Cerebellar cortex (tissue), 1 donor: ENCODE measurements around the gene C20orf144.

Source experiments
- DNase-seq: peaks from one replicate; pipeline ENCODE4 v3.0.0-alpha.2; 2015; ENCODE audit warnings: low spot score

Gene C20orf144

DNA sequence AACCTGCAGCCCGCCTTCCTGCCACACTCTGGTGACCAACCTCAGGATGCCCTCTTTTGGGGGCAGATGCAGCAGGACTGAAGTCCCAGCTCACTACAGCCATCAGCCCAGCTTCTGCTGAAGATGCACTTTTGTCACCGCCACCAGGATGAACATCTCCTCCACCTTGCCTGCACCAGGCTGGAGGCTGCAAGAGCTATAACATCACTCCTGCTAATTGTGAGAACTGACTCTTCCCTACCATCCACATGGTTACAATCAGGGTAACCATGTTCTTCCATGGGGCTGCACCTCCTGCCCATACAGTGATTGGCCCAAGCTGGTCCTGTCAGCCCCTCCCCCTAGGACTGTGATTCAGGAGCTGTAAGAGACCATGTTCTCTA, 2.6 kb downstream of the C20orf144 start:
- DNase-seq = peak; percentile 45

DNA sequence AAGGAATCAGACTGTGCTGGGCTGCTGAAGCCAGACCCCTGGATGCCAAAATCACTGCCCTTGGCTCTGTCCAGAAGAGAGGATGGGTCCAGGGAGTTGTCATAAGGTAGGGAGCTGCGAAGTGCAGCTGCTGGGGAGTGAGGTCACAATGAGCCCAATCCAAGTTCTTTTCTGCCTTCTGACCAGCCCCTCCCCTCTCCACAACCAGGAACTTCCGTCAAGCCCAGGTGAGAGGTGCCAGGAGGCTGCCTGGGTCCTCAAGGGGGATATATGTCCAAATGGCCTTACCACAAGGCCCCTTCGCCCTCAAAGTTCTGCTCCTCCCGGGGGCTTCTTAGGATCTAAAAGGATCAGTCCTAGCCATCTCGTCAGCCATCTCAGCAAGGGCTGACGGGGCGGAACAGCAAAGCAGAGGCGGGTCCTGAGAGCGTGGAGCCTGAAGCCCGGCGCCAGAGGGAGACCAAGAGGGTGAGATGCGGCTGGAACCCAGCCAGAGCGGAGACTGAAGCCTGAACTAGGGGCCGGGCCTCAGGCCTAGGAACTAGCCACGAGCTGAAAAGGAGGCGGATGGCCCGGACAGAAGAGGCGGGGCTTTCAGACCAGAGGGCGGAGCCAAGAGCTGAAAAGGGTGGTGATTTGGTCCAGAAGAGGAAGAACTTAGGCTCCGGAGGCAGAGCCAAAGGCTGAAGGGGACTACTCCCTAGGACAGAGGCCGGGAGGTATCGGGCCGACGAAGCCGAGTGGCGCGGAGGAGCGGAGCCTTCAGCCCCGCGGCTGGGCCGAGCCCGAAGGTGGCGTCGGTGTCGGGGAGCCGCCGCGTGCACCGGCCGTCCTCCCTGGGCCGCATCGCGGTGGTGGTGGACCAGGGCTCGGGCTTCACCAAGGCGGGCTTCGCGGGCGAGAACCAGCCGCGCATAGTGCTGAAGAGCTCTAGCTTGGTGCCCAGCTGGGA, 4.4 kb downstream of the C20orf144 start, which contains the start of gene ACTL10:
Gene ACTL10, plus strand, starts transcription at position 651 of the 952 bp plus-strand sequence. CDS start 555 bp downstream, outside the sequence.
- peak; percentile 73 for DNase-seq

DNA sequence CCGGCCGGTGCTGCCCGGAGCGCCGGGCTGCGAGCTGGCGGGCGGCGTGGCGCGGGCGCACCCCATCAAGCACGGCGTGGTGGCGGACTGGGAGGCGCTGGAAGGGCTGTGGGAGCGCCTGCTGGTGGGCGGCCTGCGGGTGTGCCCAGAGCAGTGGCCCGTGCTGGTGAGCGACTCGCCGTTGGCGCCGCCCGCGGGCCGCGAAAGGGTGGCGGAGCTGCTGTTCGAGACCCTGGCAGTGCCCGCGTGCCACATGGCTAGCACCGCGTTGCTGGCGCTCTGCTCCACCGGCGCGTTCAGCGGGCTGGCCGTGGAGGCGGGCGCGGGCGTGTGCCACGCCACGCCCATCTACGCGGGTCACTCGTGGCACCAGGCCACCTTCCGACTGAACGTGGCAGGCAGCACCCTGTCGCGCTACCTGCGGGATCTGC, 5.1 kb downstream of the C20orf144 start:
- DNase-seq = no peak

DNA sequence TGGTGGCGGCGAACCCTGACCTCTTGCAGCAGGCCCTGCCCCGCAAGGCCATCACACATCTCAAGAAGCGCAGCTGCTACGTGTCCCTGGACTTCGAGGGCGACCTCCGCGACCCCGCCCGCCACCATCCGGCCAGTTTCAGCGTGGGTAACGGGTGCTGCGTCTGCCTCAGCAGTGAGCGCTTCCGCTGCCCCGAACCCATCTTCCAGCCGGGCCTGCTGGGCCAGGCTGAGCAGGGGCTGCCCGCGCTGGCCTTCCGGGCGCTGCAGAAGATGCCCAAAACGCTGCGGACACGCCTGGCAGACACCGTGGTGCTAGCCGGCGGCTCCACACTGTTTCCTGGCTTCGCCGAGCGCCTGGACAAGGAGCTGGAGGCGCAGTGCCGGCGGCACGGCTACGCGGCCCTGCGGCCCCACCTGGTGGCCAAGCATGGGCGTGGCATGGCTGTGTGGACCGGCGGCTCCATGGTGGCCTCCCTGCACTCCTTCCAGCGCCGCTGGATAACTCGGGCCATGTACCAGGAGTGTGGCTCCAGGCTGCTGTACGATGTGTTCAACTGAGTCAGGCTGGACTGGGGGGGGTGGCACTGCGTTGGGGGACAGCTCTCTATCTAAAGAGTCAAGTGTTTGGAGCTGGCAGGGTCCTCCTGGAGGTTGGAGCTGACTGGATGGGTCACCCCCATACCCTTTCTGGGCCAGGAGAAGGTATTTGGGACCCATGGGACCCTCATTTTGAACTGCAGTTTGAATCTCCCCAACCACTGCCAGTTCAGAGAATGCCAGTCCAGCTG, 5.7 kb downstream of the C20orf144 start:
- DNase-seq = peak; percentile 63

DNA sequence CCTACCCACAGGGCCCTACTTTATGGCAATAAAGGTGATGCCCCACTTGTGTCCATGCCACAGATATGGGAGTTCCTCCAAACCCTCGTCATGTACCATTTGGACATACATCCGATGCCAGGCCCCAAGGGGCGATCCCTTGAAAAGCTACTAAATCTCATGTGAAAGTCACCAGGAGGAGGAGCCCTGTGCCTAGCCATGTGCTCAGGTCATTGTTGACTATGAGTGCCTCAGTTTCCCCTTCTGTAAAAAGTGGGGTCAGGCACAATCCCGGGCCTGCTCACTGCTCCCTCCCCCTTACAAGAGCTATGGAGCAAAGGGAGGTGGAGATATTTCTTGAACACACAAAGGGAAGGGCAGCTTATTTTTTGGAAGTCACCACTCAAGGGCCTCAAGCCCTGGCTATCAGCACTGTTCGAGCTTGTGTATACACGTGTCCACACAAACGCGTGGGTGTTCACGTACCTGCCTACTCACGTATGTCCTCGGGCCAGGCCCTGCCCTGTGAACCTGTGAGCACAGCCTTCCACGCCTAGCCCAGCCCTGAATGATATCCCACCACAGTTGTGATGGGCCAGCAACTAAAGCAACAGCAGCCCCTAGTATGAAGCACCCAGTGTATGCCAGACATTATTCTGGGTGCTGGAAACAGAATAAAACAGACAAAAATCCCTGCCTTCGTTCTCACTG, 6.5 kb downstream of the C20orf144 start:
- DNase-seq = no peak

DNA sequence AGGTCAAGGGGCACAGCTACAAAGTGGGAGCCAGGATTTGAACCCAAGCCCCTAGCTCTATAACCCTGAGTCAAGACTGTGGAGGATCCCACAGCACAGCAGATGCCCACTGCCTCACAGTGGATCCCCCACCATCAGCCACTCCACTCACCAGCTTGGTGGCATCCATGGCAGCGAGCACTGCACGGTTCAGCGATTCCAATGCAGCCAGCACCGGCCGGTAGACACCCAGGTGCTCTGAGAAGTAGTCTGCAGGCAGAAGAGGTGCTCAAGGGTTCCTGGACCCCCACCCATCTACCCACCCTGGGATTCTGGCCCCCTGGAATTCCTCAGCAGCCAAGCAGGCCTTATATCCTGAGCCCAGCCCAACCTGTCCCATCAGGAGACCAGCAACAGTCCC, 7.1 kb downstream of the C20orf144 start:
- no peak for DNase-seq

DNA sequence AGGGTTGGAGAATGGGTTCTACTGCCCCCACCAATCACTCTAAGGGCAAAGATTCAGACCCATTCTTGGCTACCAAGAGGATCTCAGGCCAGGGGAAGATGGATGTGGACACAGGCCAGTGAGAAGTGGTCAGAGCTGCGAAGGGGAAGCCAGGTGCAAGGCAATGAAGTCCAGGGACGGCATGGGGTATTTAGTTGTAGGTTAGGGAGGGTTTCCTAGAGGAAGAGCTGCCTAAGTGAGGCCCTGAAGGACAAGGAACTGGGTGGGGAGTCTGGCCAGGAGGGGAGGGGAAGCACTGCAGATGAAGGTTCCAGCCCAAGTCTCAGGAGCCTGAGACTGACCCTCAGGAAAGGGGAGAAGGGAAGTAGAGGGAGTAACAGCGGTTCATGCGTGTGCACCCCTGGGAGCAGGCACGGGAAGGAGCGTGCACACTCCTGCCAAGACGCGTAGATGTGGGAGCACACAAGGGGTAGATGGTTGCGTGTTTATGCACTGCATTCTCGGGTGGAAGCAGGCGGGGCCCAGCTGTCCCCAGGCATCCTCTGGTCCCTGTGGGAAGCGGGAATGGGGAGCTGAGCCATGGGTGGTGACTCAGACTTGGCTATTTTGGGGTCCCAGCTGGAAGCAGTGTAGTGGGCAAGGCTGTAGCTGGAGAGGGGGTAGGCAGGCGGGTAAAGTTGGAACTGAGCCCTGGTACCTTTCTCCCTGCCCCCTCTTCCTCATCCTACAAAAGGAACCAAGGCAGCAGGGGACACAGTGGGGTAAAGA, 7.9 kb downstream of the C20orf144 start:
- DNase-seq = no peak

DNA sequence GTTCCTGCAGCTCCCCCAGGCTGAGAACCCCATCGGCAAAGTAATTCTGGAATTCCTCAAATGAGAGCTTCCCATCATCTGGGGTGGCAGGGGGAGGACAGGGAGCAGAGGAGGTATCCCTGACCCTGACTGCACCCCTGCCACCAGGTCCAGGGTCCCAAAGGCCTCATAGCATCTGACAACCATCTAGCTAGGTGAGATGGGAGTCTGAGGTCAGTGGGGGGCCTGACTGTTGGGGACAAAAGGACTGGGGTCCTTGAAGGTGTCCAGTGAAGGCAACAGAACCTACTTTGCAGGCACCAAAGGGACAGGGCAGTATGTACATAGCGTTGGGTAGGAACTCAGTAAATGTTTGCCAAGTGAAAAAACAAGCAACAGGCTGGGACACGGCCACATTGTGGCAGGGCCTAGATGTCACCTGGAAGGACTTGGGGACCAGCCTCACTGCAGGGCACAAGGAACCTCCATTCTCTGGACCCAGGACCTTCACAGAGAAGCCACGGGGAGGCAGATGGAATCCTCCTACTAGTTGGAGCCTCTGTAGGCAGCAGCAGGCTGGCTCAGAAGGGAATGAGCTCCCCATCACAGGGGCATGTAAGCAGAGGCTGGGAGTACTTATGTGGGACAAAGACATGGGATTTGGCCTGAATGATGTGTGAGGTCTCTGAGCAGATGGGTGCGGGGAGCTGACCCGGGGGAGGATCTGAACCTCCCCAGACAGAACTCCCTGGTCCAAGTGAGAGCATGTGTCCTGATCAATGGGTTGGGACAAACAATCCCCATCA, 8.8 kb downstream of the C20orf144 start:
- DNase-seq = no peak

DNA sequence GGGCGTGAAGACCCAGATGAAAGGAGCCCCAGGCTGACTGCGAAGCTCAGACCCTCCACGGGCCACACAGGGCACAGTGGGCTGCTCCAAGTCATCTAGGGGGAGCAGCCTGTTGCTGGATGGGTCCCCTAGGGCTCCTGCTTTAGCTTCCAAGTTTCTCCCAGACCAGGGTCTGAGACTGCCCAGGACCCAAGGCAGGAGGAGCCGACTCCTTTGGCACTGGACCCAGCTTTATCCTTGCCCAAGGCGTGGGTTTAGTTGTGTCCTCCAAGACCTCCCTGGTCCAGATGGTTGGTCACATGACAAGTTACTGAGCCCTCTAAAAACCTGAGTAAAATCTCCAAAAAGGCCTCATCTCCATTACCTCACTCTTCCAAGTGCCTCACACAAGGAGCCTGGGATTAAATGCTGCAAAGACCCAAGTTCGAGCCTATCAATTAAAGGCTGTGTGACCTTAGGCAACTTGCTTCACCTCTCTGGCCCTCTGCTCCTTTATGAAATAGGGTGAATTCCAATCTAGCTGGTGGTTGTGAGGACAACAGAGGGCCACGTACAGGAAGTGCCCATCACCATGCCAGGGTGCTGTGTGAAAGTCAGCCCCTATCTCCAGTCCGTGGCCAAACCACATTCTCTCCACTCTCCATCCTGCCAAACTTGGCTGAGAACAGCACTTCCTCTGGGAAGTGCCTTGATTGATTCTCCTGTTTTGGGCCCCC, 9.6 kb downstream of the C20orf144 start:
- no peak for DNase-seq

DNA sequence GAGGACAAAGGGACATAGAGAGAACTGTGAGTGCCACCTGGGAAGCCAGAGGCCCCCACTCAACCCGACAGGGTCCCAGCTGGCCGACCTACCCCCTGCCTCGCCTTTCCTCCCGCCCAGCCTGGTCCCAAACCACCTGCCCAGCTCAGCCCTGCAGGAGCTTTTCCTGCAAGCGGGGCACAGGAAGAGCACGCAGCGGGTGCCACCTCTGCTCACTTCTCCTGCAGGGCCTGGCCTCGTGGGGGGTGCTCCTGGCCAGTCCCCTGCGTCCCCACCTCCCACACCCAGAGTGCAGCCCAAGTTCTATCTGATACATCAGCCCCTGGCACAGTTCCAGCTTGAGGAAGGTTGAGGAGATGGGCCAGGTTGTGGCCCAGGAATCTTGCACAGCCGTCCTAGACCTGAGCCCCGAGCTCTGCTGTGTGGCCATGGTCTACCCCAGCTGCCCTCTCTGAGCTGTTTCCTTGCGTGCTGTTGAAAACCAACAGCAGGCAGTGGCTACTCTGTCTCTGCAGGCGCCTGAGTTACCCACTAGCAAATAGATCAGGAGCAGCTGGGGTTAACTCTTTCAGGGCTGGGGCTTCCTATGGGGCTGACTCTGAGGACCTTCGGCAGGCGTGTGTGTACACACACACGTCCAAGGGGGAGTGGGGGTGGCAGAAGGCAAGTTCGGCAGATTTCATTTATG, 10.4 kb downstream of the C20orf144 start:
- DNase-seq = no peak

DNA sequence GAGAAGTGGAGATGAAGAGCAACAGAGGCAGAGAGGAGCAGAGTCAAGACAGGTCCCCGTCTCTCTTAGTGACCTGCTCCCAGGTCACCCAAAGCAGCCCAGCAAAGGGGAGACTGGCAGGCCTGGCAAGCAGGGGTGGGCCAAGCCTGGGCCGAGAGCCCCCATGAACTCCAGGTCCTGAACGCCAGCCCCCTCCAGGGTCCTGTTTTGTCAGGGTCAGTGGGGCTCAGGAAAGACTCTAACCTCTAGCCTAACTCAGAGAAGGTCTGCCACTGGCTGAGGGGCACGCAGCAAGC, 10.9 kb downstream of the C20orf144 start:
- DNase-seq = no peak

DNA sequence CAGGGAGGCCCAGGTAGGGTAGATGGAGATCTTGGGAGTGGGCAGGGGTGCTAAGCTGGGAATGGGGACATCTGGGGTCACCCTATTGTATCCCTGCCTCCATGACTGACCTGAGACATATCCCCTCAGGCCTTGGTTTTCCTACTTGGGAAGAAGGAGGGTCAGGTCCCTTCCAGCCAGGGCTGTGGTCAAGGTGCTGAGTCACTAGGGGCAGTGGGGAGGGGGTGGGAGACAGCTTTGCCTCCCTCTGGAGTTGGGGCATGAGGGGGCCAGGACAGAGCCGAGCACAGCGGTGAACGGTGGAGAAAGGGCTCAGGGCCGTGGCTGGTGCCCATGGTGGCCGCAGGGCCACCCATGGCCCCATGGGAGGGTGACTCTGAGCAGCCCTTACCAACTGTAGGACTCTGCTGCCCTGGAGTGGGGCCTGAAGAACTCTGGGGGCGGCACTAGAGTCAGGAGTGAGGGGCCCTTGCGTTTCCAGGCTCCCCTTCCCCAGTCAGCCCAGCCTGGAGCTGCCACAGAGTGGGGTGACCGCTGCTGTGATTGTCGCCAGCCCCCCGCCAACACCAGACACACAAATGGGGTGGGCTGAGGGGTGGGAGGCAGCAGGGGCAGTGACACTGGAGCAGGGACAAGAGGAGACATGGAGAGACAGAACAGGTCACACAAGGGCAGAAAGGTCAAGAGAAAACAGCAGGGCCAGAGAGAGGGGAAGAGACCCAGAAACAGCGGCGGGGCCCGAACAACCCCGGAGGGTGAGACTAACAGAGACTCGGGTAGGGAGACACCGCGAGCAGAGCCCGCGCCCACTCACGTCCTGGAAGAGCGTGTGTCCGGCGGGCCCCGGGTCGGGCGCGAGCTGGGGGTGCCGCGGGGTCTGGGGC, 11.5 kb downstream of the C20orf144 start:
- no peak for DNase-seq

DNA sequence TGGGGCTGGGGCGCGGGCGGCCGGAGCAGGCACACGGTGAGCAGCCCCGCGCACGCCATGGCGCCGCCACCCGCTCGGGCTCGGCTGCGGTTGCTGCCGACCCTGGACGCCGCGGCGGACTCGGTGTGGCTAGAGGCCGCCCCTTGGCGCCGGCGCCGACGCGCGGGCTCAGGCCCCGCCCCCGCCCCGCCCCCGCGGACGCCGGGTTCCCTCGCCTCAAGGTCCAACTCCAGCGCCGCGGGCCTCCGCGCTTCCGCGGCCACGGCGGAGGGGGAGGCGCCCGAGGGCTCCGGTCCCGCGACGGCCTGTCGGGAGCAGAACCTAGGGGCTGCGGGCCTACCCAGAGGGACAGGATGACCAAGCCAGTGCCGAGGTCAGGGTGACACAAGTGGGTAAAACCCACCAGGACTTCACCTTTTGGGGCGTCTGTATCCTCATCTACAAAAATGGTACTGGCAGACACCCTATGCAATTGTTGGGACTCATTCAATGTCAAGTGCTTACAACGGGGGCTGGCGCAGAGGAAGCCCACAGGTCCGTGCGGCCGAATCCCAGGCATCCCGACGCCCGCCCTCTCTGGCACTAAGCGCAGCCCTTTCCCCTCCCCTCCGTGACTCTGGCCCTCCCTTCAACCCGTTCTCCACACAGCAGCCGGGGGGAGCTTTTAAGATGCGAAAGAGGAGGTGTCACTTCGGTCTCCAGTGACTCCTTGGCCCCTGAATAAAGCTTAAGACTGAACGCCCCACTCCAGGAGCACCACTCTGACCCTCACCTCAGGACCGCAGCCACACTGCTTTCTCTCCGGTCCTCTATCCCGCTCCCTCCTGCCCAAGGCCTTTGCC, 12.4 kb downstream of the C20orf144 start, which contains the start of gene NECAB3:
Gene NECAB3, minus strand, starts transcription at position 135 of the 842 bp plus-strand sequence. Its CDS starts 76 bp downstream, at position 59.
- peak; percentile 53 for DNase-seq

DNA sequence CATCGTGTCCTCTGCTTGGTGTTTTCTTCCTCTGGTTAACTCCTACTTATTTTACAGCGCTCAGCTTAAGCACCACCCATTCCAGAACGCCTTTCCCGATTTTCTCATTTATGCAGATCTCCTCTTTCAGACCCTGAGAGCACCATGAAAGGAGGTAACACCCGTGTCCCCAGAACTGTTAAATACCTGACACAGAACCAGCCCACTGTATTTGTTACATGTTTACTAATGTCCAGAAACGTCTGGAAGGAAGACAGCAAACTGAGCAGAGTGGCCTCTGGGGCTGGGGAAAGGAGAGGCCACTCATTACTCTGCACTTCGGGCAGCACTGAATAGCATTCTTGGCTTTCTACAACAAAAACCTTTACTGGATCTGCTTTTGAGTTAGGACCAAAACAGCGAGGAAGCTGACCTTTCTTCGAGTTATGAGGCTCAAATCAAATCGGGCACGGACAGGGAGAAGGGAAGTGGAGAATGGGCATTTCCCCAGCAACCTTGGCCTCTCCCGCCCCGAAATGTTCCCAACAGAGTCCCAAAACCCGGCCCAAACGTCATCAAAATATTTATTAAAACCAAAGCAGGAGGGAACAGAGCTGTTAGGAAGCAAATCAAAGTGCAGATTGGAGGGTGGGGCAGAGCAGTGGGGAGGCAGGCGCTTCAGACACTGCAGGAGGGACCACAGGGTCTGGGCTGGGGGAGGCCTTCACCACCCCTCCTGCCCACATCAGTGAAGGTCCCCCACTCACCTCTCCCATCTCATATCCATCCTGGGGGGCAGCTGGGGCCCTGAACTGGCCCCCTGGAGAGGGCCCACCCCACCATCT, 13.2 kb downstream of the C20orf144 start:
- no peak for DNase-seq

DNA sequence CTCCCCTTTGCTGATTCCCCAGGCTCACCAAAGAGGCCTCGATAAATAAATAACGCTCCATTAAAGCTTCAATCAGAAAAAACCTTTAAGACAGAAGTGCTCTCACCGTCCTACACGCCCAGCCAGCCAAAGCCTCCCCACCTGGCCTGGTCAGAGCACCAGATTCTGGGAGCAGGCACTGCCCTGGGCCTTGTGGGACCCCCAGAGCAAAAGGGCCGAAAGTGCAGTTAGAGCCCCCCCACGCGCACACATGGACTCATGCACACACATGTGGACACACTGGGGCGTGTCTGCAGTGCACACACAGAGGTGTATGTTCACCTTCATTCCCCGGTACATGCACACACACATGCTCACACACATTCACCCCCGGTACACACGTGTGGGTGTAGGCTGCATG, 14.0 kb downstream of the C20orf144 start:
- DNase-seq = no peak
